ENCODE results near the gene CHST15. TPM values are rescaled to one million over a fixed set of nuclear protein-coding genes. Genes with fewer than 3 reads are reported as not detected.
A peak's percentile ranks its signal among the peaks of the same experiment; 100 is the strongest.

CHST15 gene
- total RNA-seq, result 10 to 100 TPM in 2 of 4 donors, 1 to 10 TPM in 2; 4.0 to 23.0 (median 13.8) TPM

- Histone ChIP-seq H3K27me3 (peaks cover 0 to 51% (median 0%) of the 10 kb centered on the region in 4 donors), H3K4me1 (peaks cover 23 to 81% (median 43%) of the 10 kb centered on the region in 3 donors), H3K36me3 (no peaks in the 10 kb centered on the region), H3K4me3 (peak within 1 kb of the TSS; percentile 56 to 81 (median 72)), H3K9me3 (no peaks in the 10 kb centered on the region), H3K27ac (peak within 1 kb of the TSS; percentile 87 to 98 (median 92))
- DNase-seq, result no peak
- intact Hi-C loops (cut with DNase I), result no loop called here
- peak in 2 of 4 donors; percentile 77 to 88 for TF ChIP-seq POLR2A (IDR thresholded peaks at IDR 0.05)
- TF ChIP-seq CTCF (IDR thresholded peaks at IDR 0.05), result peak in 1 of 6 experiments; percentile 9
- 3 to 5% methylated on average over 4 to 15 of the region's 106 CpGs for WGBS, 2 donors
Observed at GRCh38 chr10:124092860-124093773, at the start of gene CHST15. Gene CHST15 (minus strand): TSS chr10:124093598. CDS start chr10:124046212, 47,386 bp downstream.

- 70 to 92% methylated on average over 6 of the region's 6 CpGs for WGBS, 2 donors
- no peak for TF ChIP-seq CTCF (IDR thresholded peaks at IDR 0.05)
- no peak overlapping the region for H3K4me3 ChIP-seq
- no peaks in the 10 kb centered on the region for H3K9me3 ChIP-seq
- intact Hi-C loops (cut with DNase I), result no loop called here
- H3K27ac ChIP-seq, result no peak overlapping the region
- peaks cover 0 to 26% (median 6%) of the 10 kb centered on the region in 3 donors for H3K4me1 ChIP-seq
- DNase-seq, result no peak
- no peaks in the 10 kb centered on the region for H3K36me3 ChIP-seq
- peaks cover 0 to 5% (median 0%) of the 10 kb centered on the region in 4 donors for H3K27me3 ChIP-seq
Observed at GRCh38 chr10:124142960-124143359, 49.6 kb upstream of the CHST15 start.

- Histone ChIP-seq H3K9me3 (no peaks in the 10 kb centered on the region), H3K4me1 (peaks cover 0 to 30% (median 6%) of the 10 kb centered on the region in 3 donors), H3K36me3 (no peaks in the 10 kb centered on the region), H3K4me3 (peak overlapping the region in 1 of 4 donors; percentile 16), H3K27me3 (peaks cover 0 to 5% (median 0%) of the 10 kb centered on the region in 4 donors), H3K27ac (no peak overlapping the region)
- WGBS, 2 donors, result 50 to 66% methylated on average over 4 to 6 of the region's 7 CpGs
- no peak for DNase-seq
- intact Hi-C loops (cut with DNase I), result no loop called here
- TF ChIP-seq CTCF (IDR thresholded peaks at IDR 0.05), result no peak
- no peak for TF ChIP-seq POLR2A (IDR thresholded peaks at IDR 0.05)
Observed at GRCh38 chr10:124142006-124142739, 48.8 kb upstream of the CHST15 start.

- TF ChIP-seq CTCF (IDR thresholded peaks at IDR 0.05) (no peak), POLR2A (IDR thresholded peaks at IDR 0.05) (no peak)
- Histone ChIP-seq H3K27me3 (peaks cover 0 to 10% (median 0%) of the 10 kb centered on the region in 4 donors), H3K36me3 (no peaks in the 10 kb centered on the region), H3K4me1 (peaks cover 0 to 18% (median 3%) of the 10 kb centered on the region in 3 donors), H3K27ac (peak overlapping the region in 3 of 4 donors; percentile 39 to 83 (median 75)), H3K9me3 (no peaks in the 10 kb centered on the region), H3K4me3 (no peak overlapping the region)
- intact Hi-C loops (cut with DNase I), result no loop called here
- 74 to 79% methylated on average over 6 of the region's 6 CpGs for WGBS, 2 donors
- DNase-seq, result no peak
Observed at GRCh38 chr10:124138883-124139348, 45.5 kb upstream of the CHST15 start.
